ENCODE data around the gene ITGA6.

GRCh38 chr2:172436889-172437288, 9.5 kb downstream of the ITGA6 start:
- no peak for TF ChIP-seq CTCF (IDR thresholded peaks at IDR 0.05)
- TF ChIP-seq POLR2A (IDR thresholded peaks at IDR 0.05), result no peak
- no peak for TF ChIP-seq EP300 (IDR thresholded peaks at IDR 0.05)
